HEK293 (cell line): ENCODE measurements around the gene SLC8A2.

Experiments used
- CTCF ChIA-PET: fragments of 350-600 bp; formaldehyde crosslinking; extraction: SDS; loops from one replicate; lab custom pipeline; 2021; ENCODE audit warnings: antibody characterized with exemption; lab: Yijun Ruan, JAX
- POLR2A ChIA-PET: fragments of 300-600 bp; formaldehyde crosslinking; extraction: SDS; loops from one replicate; lab custom pipeline; 2020; ENCODE audit warnings: antibody characterized with exemption, inconsistent platforms; lab: Yijun Ruan, JAX
- H3K27ac ChIP-seq: fragments of 200-500 bp; sonication (Bioruptor generic); 2 replicates; pipeline ENCODE4 v1.5.1; 2014; ENCODE audit warnings: low read depth, low read length, control low read depth, inconsistent platforms; ENCODE audit errors: extremely low read depth
- H3K36me3 ChIP-seq, 2 experiments: fragments of 200-500 bp in 1 of 2; sonication (Bioruptor generic) in 1 of 2; 1 replicate in 1 of 2; 2 replicates in 1 of 2; pipeline ENCODE4 v1.5.1; 2014 to 2017; ENCODE audit warnings: inconsistent platforms in 2 of 2, low read length in 2 of 2; ENCODE audit not compliant: control insufficient read depth in 2 of 2, insufficient read depth in 1 of 2
- H3K4me1 ChIP-seq: fragments of 200-500 bp; sonication (Bioruptor generic); 2 replicates; pipeline ENCODE4 v1.5.1; 2014; ENCODE audit warnings: mild to moderate bottlenecking, low read length, inconsistent platforms; ENCODE audit not compliant: control insufficient read depth, insufficient read depth
- H3K4me3 ChIP-seq: 2 replicates; pipeline ENCODE4 v1.5.1; 2011; ENCODE audit warnings: low read depth, mild to moderate bottlenecking, control low read depth, low read length, moderate library complexity
- H3K9me3 ChIP-seq: fragments of 200-500 bp; sonication (Bioruptor generic); 2 replicates; pipeline ENCODE4 v1.5.1; 2014; ENCODE audit warnings: low read depth, low read length, inconsistent platforms; ENCODE audit not compliant: control insufficient read depth, insufficient read depth
- EGR2 ChIP-seq: fragments of 450-650 bp; formaldehyde crosslinking; IDR thresholded peaks from 2 replicates; pipeline ENCODE4 v1.5.1; 2016; ENCODE audit warnings: low read depth, missing biosample characterization, missing genetic modification characterization
- GLIS1 ChIP-seq: fragments of 450-650 bp; formaldehyde crosslinking; IDR thresholded peaks from 2 replicates; pipeline ENCODE4 v1.5.1; 2016; ENCODE audit warnings: missing biosample characterization, missing genetic modification characterization
- KLF1 ChIP-seq: fragments of 450-650 bp; formaldehyde crosslinking; IDR thresholded peaks from 2 replicates; pipeline ENCODE4 v1.5.1; 2016; ENCODE audit warnings: missing biosample characterization, missing genetic modification characterization
- KLF16 ChIP-seq: fragments of 450-650 bp; formaldehyde crosslinking; IDR thresholded peaks from 2 replicates; pipeline ENCODE4 v1.5.1; 2017; ENCODE audit warnings: missing biosample characterization, missing genetic modification characterization
- KLF8 ChIP-seq: fragments of 450-650 bp; formaldehyde crosslinking; IDR thresholded peaks from 2 replicates; pipeline ENCODE4 v1.5.1; 2016; ENCODE audit warnings: missing biosample characterization, missing genetic modification characterization
- PRDM10 ChIP-seq: fragments of 450-650 bp; formaldehyde crosslinking; IDR thresholded peaks from 2 replicates; pipeline ENCODE4 v1.5.1; 2016; ENCODE audit warnings: missing biosample characterization, missing genetic modification characterization
- SP3 ChIP-seq: fragments of 450-650 bp; formaldehyde crosslinking; IDR thresholded peaks from 2 replicates; pipeline ENCODE4 v1.5.1; 2016; ENCODE audit warnings: missing biosample characterization, missing genetic modification characterization
- ZBTB17 ChIP-seq: fragments of 450-650 bp; formaldehyde crosslinking; IDR thresholded peaks from 2 replicates; pipeline ENCODE4 v1.5.1; 2016; ENCODE audit warnings: missing biosample characterization, missing genetic modification characterization
- ZBTB20 ChIP-seq: fragments of 450-650 bp; formaldehyde crosslinking; IDR thresholded peaks from 2 replicates; pipeline ENCODE4 v1.5.1; 2016; ENCODE audit warnings: missing biosample characterization, missing genetic modification characterization
- ZBTB21 ChIP-seq: fragments of 450-650 bp; formaldehyde crosslinking; IDR thresholded peaks from 2 replicates; pipeline ENCODE4 v1.5.1; 2017; ENCODE audit warnings: missing biosample characterization, missing genetic modification characterization
- ZNF121 ChIP-seq: fragments of 450-650 bp; formaldehyde crosslinking; IDR thresholded peaks from 2 replicates; pipeline ENCODE4 v1.5.1; 2016; ENCODE audit warnings: missing biosample characterization, missing genetic modification characterization
- ZNF169 ChIP-seq: fragments of 450-650 bp; formaldehyde crosslinking; IDR thresholded peaks from 2 replicates; pipeline ENCODE4 v1.5.1; 2016; ENCODE audit warnings: missing biosample characterization, missing genetic modification characterization
- ZNF18 ChIP-seq: fragments of 450-650 bp; formaldehyde crosslinking; IDR thresholded peaks from 2 replicates; pipeline ENCODE4 v1.5.1; 2016; ENCODE audit warnings: missing biosample characterization, missing genetic modification characterization
- ZNF324 ChIP-seq: fragments of 450-650 bp; formaldehyde crosslinking; IDR thresholded peaks from 2 replicates; pipeline ENCODE4 v1.5.1; 2016; ENCODE audit warnings: missing biosample characterization, missing genetic modification characterization
- ZNF426 ChIP-seq: fragments of 450-650 bp; formaldehyde crosslinking; IDR thresholded peaks from 2 replicates; pipeline ENCODE4 v1.5.1; 2017; ENCODE audit warnings: missing biosample characterization, missing genetic modification characterization, mild to moderate bottlenecking, inconsistent platforms, moderate library complexity
- ZNF580 ChIP-seq: fragments of 450-650 bp; formaldehyde crosslinking; IDR thresholded peaks from 2 replicates; pipeline ENCODE4 v1.5.1; 2016; ENCODE audit warnings: missing biosample characterization, missing genetic modification characterization
- ZNF670 ChIP-seq: fragments of 450-650 bp; formaldehyde crosslinking; IDR thresholded peaks from 2 replicates; pipeline ENCODE4 v1.5.1; 2016; ENCODE audit warnings: missing biosample characterization, missing genetic modification characterization, low read depth
- ZNF768 ChIP-seq: fragments of 450-650 bp; formaldehyde crosslinking; IDR thresholded peaks from 2 replicates; pipeline ENCODE4 v1.5.1; 2018; ENCODE audit warnings: missing biosample characterization, mild to moderate bottlenecking, missing genetic modification characterization
- ZSCAN4 ChIP-seq: fragments of 450-650 bp; formaldehyde crosslinking; IDR thresholded peaks from 2 replicates; pipeline ENCODE4 v1.5.1; 2017; ENCODE audit warnings: missing biosample characterization, missing genetic modification characterization
- TF ChIP-seq, protein P1 (sequence below): fragments of 450-650 bp; formaldehyde crosslinking; IDR thresholded peaks from 2 replicates; pipeline ENCODE4 v1.5.1; 2016; ENCODE audit warnings: missing biosample characterization, missing genetic modification characterization
- TF ChIP-seq, protein P2 (sequence below): fragments of 450-650 bp; formaldehyde crosslinking; IDR thresholded peaks from 2 replicates; pipeline ENCODE4 v1.5.1; 2016; ENCODE audit warnings: missing biosample characterization, missing genetic modification characterization

SLC8A2 gene

DNA sequence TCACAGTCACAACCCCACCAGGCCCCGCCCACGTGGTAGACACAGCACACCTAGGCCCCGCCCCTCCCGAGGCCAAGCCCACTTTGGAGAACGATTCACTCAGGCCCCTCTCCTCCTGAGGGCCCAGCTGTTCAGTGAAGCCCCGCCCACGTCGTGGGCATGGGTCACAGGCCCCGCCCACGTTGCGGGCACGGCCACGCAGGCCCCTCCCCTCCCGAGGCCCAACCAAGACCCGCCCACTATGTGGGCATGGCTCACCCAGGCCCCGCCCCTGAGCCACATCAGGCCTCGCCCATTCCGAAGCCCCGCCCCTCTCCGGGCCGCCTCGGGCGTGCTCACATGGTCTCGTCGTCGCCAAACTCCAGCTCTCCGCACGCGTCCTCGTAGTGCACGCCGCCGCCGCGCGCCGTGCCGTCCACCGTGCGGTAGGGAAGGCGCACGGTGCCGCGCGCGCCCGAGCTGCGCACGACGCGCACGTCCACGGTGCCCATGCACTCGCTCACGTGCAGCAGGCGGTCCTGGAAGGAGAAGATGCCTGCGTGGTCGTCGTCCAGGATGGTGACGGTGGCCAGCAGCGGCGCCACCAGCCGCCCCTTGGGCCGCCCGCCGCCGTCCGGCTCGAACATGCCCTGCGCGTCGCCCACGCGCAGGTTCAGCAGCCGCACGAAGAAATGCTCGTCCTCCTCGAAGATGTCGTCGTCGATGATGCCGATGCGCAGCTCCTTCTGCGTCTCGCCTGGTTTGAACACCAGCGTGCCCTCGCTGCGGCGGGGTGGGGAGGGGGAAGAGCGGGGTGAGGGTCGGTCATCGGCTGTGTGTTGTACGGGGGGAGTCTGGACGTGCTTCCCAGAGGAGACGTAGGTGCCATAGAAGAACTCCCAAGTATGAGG, 24.0 kb downstream of the SLC8A2 start (continued):
- peak; percentile 75 for TF ChIP-seq EGR2
- TF ChIP-seq, protein P1, sequence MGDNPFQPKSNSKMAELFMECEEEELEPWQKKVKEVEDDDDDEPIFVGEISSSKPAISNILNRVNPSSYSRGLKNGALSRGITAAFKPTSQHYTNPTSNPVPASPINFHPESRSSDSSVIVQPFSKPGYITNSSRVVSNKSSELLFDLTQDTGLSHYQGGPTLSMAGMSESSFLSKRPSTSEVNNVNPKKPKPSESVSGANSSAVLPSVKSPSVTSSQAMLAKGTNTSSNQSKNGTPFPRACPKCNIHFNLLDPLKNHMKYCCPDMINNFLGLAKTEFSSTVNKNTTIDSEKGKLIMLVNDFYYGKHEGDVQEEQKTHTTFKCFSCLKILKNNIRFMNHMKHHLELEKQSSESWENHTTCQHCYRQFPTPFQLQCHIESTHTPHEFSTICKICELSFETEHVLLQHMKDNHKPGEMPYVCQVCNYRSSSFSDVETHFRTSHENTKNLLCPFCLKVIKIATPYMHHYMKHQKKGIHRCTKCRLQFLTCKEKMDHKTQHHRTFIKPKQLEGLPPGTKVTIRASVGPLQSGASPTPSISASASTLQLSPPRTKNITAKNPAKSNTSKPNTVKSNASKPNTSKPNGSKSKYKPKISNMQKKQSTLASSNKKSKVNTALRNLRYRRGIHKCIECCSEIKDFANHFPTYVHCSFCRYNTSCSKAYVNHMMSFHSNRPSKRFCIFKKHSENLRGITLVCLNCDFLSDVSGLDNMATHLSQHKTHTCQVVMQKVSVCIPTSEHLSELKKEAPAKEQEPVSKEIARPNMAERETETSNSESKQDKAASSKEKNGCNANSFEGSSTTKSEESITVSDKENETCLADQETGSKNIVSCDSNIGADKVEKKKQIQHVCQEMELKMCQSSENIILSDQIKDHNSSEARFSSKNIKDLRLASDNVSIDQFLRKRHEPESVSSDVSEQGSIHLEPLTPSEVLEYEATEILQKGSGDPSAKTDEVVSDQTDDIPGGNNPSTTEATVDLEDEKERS, result no peak

DNA sequence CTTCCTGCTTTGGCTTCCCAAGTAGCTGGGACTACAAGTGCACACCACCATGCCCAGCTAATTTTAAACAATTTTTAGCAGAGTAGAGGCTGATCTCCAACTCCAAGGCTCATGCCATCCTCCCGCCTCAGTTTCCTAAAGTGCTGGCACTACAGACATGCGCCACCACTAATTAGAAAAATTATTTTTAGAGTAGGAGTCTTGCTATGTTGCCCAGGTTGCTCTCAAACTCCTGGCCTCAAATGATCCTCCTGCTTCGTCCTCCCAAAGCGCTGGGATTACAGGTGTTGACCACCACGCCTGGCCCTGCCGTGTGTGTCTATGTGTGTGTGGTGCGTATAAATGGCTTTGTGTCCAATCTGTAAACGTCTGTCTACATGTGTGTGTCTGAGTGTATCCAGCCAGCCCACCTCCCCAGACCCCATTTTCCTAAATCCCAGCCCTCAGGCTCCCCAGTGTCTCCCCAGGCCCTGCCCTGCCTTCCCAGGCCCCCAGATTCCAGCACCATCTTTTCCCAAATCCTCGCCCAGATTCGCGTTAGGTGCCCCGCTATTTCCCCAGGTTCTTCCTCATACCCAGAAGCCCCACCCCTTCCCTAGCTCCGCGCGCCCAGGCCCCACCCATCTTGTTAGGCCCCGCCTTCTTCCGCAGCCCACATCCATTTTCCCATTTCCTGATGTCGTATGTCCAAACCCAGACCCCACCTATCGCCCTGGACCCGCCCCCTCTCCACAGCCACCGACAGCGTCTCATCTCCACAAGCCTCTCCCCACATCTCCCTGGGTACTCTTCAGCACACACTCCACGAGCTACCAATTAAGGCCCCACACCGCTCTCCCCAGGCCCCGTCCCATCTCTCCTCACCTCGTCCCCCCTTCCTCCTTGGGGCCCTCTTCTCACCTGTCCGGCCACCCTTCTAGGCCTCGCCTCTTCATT, 24.9 kb downstream of the SLC8A2 start:
- ChIA-PET POLR2A (interaction anchor here (0.7 to 1.0 kb wide), 3 partner anchors 14 to 98 kb away, joined by 3 read pairs; partner anchors contain the start of genes DHX34 and KPTN), CTCF (interaction anchor here (0.6 to 1.3 kb wide), 7 partner anchors 10 to 343 kb away, joined by 3 to 6 read pairs (median 3); partner anchors contain the start of gene NAPA)
- H3K36me3 ChIP-seq, result no peaks in the 10 kb centered on the region
- H3K4me1 ChIP-seq, result peaks cover 4% of the 10 kb centered on the region; the same call in 1 of the 2 replicates
- H3K9me3 ChIP-seq, result no peaks in the 10 kb centered on the region
- no peak overlapping the region for H3K27ac ChIP-seq
- no peak overlapping the region for H3K4me3 ChIP-seq
- TF ChIP-seq ZBTB17 (tag by site-specific recombination), result peak; percentile 76
- no peak for TF ChIP-seq ZNF426 (tag by site-specific recombination)
- TF ChIP-seq ZSCAN4 (tag by site-specific recombination), result no peak
- no peak for TF ChIP-seq ZNF580 (tag by site-specific recombination)
- TF ChIP-seq KLF16 (tag by site-specific recombination), result 0 out of 2 replicates have a peak, but pooled peaks have one; percentile 36
- TF ChIP-seq ZNF768 (tag by site-specific recombination), result no peak
- no peak for TF ChIP-seq ZNF324
- TF ChIP-seq, protein P2, sequence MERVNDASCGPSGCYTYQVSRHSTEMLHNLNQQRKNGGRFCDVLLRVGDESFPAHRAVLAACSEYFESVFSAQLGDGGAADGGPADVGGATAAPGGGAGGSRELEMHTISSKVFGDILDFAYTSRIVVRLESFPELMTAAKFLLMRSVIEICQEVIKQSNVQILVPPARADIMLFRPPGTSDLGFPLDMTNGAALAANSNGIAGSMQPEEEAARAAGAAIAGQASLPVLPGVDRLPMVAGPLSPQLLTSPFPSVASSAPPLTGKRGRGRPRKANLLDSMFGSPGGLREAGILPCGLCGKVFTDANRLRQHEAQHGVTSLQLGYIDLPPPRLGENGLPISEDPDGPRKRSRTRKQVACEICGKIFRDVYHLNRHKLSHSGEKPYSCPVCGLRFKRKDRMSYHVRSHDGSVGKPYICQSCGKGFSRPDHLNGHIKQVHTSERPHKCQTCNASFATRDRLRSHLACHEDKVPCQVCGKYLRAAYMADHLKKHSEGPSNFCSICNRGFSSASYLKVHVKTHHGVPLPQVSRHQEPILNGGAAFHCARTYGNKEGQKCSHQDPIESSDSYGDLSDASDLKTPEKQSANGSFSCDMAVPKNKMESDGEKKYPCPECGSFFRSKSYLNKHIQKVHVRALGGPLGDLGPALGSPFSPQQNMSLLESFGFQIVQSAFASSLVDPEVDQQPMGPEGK (tag by site-specific recombination), result peak; percentile 72
- 0 out of 2 replicates have a peak, but pooled peaks have one; percentile 25 for TF ChIP-seq PRDM10 (tag by site-specific recombination)
- no peak for TF ChIP-seq ZBTB21 (tag by site-specific recombination)
- peak; percentile 88; the same call in 1 of the 2 replicates for TF ChIP-seq SP3
- TF ChIP-seq KLF1 (tag by site-specific recombination), result peak; percentile 75; the same call in 1 of the 2 replicates
- TF ChIP-seq ZNF18 (tag by site-specific recombination), result no peak
- TF ChIP-seq ZNF169 (tag by site-specific recombination), result no peak
- TF ChIP-seq ZNF670 (tag by site-specific recombination), result no peak
- peak; percentile 83 for TF ChIP-seq ZBTB20
- peak; percentile 78 for TF ChIP-seq ZNF121 (tag by site-specific recombination)
- TF ChIP-seq GLIS1 (tag by site-specific recombination), result peak; percentile 49; the same call in 1 of the 2 replicates
- peak; percentile 58; the same call in 1 of the 2 replicates for TF ChIP-seq KLF8 (tag by site-specific recombination)
